GM19238 (cell line): Measurements from ENCODE around the gene PMEPA1.

Experiments
- DNase-seq: peaks from one replicate; pipeline ENCODE4 v3.0.0; 2011; ENCODE audit warnings: low spot score; ENCODE audit not compliant: insufficient read length

Gene PMEPA1

DNA sequence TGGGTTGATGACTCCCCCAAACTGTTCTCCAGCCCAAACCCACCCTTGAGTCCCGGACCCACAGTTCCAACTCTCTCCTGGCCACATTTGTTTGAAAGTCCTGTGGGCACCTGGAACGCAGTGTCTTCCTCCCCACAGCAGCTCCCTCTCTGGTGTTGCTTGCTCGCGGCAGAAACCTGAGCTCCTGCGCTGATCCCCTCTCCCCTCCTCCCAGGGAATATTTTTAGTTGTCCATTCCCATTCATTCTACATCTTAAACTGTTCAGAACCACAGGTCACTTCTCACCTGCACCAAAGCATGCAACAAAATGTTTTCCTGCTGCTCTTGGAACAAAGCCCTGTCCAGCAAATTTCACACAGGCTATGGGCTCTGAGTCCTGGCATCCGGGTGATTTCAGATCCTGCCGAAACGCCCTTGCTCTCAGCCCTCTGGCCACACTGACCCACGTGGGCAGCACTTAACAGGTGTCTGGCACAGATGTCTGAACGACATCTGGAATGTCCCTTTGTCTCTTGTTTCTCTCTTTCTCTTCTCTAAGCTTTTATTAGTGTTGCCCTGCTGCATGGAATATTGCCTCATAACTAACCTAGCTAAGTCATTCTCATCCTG, 27.0 kb upstream of the PMEPA1 start:
- no peak for DNase-seq

DNA sequence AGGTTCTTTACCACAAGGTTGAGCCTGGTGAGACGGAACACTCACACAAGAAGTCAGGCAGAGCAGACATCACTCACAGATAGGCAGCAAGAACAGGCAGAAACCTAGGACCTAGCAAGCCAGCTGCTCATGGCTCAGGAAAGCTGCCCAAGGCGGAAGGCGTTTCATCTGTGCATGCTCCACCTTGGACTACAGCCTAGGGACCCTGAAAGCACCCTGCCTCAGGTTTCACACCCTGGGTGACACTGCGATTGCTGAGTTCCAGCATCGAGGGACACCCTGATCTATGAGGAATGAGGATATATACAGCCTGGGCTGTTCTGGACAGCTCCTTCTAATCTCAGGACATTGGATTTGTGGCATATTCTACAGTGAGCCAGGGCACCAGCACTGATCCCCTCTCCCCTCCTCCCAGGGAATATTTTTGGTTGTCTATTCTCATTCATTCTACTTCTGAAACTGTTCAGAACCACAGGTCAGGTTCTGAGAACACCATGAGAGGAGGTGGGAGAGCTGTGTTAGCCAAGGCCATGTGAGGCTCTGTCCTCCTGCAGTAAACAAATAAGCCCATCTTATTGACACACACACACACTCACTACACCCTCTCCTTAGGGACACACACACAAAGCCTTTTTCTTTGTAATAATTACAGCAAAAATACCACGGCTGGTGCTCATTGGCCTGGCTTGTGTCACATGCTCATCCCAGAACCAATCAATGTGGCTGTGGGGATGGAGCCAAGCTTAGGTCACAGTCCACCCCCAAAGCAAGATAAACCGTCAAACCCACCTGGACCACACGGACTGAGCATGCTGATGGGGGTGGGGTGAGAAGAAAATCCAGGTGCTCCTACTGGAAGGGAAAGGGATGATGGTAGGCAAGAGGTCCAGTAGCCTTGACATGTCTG, 26.3 kb upstream of the PMEPA1 start:
- no peak for DNase-seq

DNA sequence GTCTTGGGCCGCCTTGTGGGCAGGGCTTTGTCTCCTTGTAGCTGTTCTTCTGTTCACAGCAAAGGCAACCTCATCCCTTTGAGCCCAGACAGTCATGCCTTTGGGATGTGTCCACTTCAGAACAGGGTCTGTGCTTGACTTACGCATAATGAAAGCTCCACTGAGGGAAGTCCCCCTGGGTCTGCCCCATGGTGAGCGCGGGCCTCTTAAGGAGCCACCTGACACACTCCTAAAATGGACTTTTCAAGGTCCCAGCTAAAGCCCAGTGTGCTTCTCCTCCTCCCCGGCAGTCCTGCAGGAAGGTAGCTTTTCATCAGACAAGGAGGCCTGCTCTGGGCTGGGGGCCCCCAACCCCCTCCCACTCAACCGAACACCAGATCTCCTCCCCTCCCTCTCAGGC, 24.9 kb upstream of the PMEPA1 start:
- no peak for DNase-seq

DNA sequence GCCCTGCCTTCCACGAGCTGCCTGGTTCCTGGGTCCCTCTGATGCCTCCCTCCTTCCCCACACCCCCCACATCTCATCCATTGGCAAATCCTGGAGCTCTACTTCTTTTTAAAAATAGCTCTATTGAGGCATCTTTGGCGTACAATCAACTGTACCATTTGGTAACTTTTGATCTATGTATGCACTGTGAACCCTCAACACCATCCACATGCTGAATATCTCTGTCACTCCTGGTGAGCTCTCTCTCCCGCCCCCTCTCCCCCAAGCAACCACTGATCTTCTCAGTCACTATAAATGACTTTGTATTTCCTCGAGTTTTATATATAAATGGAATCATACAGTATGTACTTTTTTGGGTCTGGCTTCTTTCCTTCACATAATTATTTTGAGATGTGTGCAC, 22.4 kb upstream of the PMEPA1 start:
- no peak for DNase-seq

DNA sequence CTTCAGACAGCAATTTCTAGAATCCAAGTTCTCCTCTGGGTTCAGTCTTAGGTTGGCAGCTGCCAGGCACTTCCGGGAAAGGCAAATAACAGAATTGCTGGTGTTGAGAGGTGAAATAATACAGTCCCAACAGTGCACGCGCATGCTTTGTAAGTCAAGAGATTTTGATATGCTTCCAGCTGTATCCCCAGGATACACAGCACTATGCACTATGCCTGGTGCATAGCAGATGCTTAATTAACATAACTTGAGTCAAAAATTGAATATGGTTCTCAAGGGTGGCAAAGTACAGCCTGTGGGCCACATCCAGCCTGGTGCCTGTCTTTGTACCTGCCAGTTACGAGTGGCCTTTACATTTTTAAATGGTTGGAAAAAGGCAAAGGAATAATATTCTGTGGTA, 18.9 kb upstream of the PMEPA1 start:
- no peak for DNase-seq

DNA sequence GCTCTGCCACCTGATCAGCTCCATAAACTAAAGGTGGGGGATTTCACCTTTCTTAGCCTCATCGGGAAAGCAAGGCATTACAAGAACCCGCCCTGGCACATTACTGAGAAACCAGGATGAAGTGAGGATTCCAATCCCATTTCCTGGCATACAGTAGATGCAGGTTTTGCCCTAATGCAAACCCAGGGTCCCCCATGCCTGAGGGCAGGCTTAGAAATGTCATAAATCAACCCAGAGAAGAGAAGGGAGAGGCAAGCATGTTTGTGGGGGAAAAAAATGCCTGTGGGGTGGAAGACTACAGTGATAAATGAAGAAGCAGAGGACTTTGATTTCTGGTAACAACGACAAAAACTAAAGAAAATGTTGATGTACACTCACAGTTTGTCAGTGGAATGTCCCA, 18.0 kb upstream of the PMEPA1 start:
- DNase-seq: no peak

DNA sequence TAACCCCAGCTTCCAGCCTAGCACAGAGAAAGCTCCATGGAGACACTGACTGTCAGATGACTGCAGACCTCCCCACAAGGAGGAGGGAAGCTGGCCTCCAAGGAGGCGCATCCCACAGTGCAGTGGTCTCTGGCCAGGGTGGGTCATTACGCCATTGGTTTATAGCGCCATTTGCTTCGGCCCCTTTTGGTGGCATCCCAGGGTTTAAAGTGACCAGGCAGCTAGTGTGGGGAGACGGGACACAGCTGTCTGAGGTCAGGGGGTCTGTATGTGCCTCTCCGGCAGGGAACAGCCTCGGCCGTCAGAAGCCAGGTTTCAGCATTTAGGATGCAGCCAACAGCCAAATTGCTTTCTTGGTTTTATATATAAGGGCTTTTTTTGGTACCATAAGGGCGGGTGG, 15.8 kb upstream of the PMEPA1 start:
- DNase-seq: no peak

DNA sequence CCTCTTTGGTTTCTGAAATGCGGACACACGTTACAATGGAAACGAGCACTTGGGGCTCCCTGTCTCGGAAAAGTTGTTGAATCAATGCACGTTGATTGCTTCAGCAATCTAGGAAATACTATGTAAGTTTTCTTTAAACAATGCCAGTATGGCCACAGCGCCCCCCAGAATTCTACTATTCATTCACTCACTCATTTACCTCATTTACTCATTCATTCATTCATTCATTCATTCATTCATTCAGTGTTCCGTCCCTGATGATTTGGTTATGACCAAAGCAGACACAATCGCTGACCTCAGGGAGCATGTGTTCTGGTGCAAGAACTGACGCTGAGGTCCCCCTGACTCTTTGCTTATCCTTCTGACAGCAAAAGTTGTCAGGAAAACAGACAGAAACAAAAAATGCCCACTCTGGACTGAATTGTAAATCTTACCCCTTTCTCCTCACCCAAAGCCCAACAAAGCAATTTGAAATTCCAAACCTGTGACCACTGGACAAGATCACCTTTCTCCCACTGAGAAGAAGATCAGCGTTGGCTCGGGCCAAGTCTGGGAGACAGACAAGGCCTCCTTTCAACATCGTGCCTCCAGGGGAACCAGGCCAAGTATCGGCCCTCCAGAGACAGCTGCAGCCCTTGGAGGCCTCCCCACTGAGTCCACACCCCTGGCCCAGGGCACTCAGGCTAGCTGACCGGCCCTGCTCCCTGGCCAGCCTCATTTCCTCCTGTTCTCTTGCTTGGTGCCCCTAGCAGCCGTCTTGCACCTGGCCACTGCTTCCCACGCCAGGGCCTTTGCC, 15.0 kb upstream of the PMEPA1 start:
- no peak for DNase-seq

DNA sequence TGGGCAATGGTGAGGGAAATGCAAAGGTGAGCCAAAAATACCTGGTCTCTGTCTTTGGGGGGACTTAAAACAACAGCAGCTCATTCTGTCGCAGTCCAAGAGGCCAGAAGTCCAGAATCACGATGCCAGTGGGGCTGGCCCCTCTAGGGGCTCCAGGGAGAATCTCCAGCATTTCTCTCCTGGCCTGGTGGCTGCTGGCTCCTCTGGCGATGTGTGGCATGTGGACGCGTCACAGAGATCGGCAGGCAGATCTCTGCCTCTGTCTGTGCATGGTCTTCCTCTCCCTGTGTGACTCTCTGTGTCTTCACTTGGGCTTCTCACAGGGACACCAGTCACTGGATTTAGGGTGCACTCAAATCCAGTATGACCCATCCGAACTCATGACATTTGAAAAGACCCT, 14.0 kb upstream of the PMEPA1 start:
- DNase-seq: no peak

DNA sequence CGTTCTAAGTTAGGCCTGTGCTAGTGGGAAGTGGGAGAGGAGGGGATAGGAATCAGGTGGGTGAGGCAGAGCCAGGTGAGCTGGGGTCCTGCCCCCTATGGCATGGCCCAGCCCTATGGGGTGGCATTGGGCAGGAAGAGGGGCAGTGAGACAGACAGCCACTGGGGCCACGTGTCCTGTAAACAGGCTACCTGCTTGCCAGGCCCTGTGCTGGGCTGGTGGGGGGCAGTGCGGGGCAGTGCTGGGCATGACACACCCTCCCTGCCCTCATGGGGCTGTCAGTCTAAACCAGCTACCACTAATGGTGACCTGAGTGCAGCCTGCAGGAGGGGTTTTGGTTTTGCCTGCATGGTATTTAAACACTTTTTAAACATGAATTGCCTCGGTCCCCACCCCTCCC, 10.1 kb upstream of the PMEPA1 start:
- no peak for DNase-seq

DNA sequence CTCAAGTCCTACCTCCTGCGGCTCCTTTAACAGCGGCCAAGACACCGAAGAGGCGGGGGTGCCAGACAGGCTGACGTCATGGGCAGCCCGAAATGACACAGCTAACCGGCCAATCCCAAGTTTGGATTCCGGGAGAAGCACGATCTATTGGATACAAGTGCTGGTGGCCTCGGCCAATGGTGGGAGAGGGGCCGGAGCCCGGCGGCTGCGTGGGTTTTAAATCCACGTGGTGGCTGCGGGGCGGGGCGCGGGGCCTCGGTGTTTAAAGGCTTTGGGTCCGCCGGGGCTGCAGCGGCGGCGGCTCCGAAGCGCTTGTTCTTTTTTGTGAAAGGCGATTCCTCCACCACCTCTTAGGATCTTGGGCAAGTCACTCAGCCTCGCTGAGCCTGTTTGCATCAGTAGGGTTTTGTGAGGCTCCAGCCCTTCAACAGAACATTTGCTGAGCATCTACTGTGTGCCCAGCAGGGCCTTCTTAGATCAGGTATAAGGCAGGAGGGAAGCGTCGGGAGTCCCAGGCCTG, 8.7 kb upstream of the PMEPA1 start:
- peak; percentile 88 for DNase-seq

DNA sequence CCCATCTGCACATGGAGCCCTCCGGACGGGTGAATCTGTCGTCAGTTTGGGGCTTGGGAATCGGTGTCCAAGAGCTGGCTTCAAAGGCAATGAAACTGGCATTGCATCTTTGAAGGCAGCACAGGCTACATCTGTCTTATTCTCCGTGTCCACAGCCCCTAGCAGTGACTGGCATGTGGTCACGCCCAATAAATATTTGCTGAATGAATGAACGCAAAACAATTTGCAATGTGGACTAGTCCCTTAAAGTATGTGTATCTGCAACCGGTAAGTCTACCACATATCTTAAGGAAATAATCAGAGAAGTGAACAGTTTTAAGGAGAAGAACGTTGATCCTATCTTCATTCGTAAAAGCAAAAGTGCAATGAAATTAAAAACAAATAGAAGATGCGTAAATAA, 8.0 kb upstream of the PMEPA1 start:
- no peak for DNase-seq

DNA sequence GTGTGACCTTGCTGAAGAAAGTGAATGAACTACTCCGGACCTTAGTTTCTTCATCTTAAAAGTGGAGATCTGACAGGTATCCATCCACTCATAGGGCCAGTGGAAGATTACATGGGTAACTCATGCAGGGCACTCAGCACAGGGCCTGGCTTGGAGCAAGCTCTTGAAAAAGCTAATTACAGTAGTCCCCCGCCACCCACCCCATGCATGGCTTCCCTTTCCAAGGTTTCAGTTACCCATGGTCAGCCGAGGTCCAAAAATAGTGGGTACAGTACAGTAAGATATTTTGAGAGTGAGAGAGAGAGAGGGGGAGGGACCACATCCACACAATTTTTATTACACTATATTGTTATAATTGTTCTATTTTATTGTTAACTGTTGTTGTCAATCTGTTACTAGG, 7.1 kb upstream of the PMEPA1 start:
- DNase-seq: no peak

DNA sequence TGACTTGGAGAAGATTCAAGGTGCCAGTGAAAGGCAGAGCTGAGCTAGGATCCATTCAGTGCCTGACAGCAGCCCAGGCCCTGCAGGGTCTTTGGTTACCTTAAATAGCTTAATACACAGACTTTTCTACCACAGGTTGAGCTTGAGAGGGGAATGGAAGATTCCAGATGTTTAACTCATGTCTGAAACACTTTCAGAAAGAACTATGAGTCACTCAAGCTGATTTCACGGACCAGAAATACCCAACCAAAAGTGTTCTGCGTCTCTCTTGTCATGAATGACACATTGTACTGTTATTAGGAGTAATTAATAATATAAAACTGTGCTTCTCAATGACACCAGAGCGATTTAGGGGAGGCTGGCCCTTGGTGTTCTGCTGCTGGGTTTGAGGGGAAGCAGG, 6.4 kb upstream of the PMEPA1 start:
- no peak for DNase-seq

DNA sequence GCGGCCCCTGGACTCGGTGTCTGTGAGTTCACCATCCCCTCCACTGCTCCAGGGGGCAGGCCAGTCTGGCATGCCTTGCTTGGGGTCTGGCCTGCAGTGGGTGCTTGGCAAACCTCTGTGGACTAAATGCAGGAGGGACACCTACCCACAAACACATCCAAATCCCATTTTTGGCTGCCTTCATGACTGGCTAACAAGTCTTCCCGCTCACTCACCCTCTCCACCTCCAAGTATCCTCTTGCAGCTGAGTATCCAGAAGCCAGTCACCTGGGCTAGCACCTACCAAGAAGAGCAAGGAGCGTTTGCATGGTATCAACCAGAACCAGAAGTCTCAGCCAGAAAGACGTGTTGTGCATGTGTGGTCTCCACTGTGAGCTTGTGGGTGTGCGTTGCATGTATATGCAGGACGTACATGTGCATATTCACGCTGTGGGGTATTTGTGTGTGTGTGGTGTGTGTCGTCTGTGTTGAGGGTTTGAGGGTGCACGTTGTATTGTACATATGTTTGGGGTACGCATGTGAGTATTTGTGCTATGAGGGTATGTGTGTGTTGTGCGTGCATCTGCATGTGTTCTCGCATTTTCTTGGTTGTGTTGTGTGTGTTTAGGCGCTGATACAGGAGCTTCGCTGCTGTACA, 5.6 kb upstream of the PMEPA1 start:
- DNase-seq: no peak

DNA sequence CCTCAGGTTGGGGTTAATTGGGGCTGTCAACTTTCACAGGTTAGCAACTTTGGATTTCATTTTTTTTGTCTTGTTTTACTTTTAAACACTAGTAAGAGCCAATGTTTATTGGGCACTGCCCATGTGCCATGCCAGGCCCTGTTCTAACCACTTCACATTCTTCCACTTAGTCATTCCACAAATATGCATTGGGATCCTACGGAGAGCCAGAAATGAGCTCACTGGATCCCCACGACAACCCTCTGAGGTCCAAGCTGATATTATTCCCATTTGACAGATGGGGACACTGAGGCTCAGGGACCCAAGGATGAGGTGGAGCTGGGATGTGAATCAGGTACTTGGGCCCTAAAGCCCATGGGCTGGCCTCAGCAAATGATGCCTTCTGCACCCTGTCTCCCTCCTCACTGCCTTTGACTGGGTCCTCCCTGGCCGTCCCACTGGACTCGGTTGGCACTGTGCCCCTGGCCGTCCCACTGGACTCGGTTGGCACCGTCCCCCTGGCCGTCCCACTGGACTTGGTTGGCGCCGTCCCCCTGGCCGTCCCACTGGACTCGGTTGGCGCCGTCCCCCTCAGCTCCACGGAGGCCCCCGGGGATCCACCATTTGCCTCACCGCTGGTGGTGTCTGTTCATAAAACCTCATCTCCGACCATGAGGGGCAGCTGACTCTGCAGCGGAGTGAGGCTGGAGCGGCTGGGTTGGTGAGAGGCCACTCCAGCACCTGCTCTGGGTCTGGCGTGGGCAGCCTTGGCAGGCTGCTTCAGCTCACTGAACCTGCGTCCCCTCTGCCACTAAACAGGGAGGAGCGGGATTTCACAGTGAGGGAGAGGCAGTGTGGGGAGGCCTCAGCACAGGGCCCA, 4.8 kb upstream of the PMEPA1 start:
- no peak for DNase-seq

DNA sequence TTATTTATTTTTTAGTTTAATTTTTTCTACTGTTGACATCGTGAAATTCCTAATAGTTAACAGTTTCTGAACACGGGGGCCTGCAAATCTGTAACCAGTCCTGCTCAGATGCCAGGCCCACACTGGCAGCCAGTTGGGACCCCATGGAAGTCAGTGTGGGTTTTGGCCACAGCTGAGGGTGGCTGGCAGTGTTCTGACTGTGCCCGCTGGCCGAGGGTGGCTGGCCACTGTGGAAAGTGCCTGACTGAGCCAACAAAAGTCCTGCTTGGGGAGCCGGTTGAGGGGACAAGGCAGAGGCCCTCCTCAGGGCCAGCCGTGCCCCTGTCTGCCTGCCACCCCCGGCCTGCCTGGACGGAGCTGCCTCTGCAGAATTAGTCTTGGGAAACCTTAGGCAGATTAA, 4.1 kb upstream of the PMEPA1 start:
- DNase-seq: no peak

DNA sequence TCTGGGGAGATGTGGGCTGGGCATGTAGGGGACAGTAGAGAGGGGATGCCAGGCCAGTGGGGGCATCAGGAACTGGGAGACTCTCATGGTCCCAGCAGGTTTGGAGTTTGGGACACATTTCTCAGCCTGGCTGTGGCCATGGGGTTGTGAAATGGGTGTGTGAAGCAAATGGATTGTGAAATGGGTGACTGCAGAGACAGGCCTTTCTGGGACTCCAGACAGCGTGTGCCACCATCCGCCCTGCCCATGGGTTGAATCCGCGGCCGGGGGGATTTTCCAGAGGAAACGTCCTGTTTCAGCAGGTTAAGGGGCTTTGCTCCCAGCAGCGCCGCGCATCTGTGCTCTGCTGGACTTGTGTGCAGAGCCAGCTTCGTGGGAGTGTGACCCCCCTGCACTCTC, 3.7 kb upstream of the PMEPA1 start:
- DNase-seq: no peak

DNA sequence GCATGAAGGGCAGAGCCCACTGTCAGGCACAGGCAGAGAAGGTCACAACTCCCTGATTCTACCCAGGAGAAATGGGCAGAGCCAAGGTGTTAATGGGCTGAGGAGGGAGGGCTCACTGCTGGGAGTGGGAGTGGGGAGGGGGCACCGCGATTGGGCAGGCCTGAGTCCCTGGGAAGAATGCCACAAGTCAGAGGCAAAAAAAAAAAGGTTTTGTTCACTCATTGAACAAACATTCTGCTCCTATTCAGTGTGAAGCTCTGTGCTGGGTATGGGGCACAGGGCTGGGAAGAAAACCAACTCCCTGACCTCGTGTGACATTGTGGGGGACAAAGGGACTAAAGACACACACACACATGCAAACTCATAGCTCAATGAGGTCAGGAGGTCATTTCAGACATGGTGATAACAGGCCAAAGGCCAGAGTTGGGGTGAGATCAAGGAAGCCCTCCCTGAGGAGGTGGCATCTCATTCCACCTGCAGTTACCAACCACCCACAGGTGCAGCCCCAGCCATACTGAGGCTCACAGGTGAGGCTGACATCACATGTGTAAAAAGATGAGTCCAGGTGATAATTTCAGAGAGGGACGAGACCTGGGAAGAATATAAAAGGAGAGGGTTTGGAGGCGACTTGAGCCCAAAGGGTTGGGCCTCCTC, 3.2 kb upstream of the PMEPA1 start:
- no peak for DNase-seq

DNA sequence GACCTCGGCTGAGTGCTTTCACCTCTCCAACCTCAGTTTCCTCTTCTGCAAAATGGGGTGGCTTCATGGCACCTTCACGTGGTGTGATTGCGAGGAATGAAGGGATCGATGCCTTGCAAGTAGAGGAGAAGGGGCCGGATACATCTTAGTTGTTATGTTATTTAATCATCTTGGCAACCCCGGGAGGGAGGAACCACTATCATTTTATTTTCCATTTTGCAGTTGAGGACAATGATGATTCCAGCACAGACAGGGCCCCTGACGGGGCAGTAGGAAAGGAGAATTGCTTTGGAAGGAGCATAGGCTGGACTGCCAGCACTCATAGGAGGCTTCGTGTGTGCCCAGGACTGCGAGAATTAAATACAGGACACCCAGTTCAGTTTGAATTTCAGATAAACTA, 2.5 kb upstream of the PMEPA1 start:
- DNase-seq: no peak
